ENCODE measurements around the gene ASAP3.
A peak's percentile ranks its signal among the peaks of the same experiment; 100 is the strongest.

Gene ASAP3

DNA sequence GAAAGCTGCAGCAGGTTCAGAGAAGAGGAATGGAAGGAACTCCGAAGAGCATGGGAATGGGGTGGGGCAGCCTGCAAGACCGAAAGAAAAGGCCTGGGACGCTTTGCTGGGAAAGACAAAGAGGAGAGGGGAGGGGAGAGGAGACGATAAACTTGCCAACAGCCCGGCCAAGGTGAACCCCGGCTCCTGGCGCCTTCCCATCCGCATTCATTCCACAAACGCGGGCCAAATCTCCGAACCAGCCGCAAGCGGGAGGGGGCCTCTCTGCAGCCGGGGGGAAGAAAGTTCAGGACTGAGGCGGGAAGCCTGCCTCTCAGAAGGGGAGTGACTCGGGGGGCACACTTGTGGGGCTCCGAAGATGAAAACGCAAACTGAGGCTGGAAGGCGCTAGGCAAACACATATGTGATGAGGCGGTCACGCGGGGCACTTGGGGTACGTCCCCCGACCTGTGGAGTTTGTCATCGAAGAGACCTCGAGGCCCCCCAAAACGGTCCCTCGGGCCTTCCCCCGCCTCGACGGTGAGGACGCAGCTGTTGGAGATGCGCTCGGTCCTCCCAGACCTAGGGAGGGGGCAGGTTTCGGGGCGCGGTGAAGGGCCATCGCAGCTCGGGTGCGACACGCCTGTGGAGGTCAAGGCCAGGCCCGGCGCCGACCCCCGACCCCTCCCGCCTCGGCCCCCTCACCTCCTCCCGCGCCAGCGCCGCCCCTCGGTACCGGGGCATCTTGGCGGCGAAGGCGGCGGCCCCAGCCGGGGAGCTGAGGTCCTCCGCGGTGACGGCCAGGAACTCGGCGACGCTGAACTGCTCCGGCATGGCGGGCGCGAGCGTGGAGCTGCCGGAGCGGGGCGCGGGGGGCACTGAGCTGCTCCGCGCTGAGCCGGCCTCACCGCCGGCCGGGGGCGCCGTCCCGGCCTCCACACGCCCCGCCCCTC, at the start of gene ASAP3:
ASAP3 (minus strand) TSS at position 859 of the 932 bp plus-strand sequence; CDS start at position 813, 46 bp downstream.
- no peaks in the 10 kb centered on the region for H3K27me3 ChIP-seq (ENCODE audit: control insufficient read depth in 1 of 2, insufficient read depth in 2 of 2, low read length in 2 of 2)
- H3K4me3 ChIP-seq (ENCODE audit: low read depth in 1 of 2, low read length in 2 of 2) = peak within 1 kb of the TSS; percentile 77 to 89
- peaks cover 16% of the 10 kb centered on the region for H3K4me1 ChIP-seq (ENCODE audit: insufficient read depth, low read length)
- peak within 1 kb of the TSS; percentile 11 for H3K9ac ChIP-seq (ENCODE audit: low read length)
- peak within 1 kb of the TSS; percentile 68 for H3K27ac ChIP-seq (ENCODE audit: low read depth, low read length)
- no peaks in the 10 kb centered on the region for H3K36me3 ChIP-seq (ENCODE audit: insufficient read depth, low read length)
- no peaks in the 10 kb centered on the region for H3K9me3 ChIP-seq (ENCODE audit: low read length)

DNA sequence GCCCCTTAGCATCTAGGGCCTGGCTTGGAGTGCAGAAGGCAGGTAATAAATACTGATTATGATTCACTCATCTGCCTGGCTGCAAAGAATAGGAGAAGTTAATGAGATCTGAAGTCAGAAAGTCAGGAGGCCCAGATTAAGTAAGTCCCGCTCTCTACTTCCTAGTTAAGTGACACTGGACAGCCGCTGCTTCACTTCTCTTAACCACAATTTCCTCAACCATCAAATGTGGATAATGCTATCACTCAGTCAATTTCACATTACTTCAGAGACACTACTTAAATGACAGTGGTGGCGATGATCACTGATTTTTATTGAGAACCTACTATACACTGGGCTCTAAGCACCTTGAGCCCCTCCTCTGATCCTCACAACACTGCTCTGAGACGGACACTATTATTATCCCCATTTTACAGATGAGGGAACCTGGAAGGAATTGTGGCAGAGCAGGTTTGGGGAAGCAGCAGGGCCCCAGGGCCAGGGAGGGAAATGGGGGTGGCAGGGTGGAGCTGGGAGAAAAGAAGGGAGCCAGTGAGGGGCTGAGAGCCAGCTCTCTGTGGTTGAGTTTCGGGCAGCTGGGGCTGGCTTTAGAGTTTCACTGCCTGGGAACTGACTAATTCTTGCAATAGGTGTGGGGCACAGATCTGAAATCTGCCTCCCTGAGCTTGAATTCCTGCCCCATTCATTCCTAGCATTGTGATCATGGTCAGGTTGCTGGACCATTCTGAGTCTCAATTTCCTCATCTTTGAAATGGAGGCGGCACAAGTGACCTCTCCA, 49.5 kb upstream of the ASAP3 start:
- Histone ChIP-seq H3K4me1 (ENCODE audit: insufficient read depth, low read length) (peaks cover 18% of the 10 kb centered on the region), H3K4me3 (ENCODE audit: low read depth in 1 of 2, low read length in 2 of 2) (no peak overlapping the region), H3K27ac (ENCODE audit: low read depth, low read length) (no peak overlapping the region), H3K27me3 (ENCODE audit: control insufficient read depth in 1 of 2, insufficient read depth in 2 of 2, low read length in 2 of 2) (peaks cover 0 to 15% of the 10 kb centered on the region in 2 donors), H3K36me3 (ENCODE audit: insufficient read depth, low read length) (no peaks in the 10 kb centered on the region), H3K9ac (ENCODE audit: low read length) (no peak overlapping the region), H3K9me3 (ENCODE audit: low read length) (no peaks in the 10 kb centered on the region)

GRCh38 chr1:23531562-23532094, 47.6 kb upstream of the ASAP3 start:
- Histone ChIP-seq H3K36me3 (ENCODE audit: insufficient read depth, low read length) (no peaks in the 10 kb centered on the region), H3K4me3 (ENCODE audit: low read depth in 1 of 2, low read length in 2 of 2) (peak overlapping the region; percentile 36 to 51), H3K9me3 (ENCODE audit: low read length) (no peaks in the 10 kb centered on the region), H3K27ac (ENCODE audit: low read depth, low read length) (peak overlapping the region; percentile 76), H3K4me1 (ENCODE audit: insufficient read depth, low read length) (peaks cover 18% of the 10 kb centered on the region), H3K27me3 (ENCODE audit: control insufficient read depth in 1 of 2, insufficient read depth in 2 of 2, low read length in 2 of 2) (peaks cover 0 to 21% of the 10 kb centered on the region in 2 donors), H3K9ac (ENCODE audit: low read length) (no peak overlapping the region)

DNA sequence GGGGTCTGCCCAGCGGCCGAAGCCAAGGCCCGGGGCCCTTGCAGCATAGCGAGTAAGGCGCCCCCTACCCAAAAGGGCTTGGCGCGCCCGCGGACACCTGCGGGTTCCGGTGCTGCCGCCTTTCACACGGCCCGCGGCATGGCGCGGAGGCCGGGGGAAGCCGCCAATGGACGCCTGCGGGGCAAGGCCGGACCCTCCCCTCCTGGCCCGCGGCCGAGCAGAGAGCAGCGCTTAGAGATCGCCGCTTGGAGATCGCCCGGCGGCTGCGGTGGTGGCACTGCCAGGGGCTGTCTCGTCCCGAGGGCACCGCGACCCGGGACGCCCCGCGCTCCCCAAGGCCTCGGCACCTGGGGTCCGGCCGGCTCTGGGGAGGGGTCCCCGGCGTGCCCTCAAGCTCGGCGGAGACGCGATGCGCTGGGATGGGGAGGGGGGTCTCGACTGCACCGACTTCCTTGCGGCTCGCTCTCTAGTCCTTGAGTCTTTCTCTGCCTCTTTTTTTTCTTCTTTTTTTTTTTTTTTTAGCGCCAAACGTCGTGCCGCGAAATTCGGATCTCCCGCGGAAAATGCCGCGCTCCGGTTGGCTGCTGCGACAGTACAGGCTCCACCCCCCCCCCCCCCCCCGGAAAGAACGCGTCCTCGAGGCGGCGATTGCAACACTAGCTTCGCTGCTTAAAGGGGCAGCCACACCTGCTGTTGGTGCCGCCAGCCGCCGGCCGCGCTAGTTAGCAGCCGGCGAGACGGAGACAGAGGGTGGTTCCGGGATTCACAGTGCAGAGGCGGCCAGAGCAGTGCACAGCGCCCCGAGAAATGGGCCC, 47.0 kb upstream of the ASAP3 start, which contains the start of gene E2F2:
E2F2 (minus strand) TSS at position 487 of the 815 bp plus-strand sequence; CDS start at position 47, 440 bp downstream.
- H3K4me3 ChIP-seq (ENCODE audit: low read depth in 1 of 2, low read length in 2 of 2) = peak within 1 kb of the TSS; percentile 51
- H3K27me3 ChIP-seq (ENCODE audit: control insufficient read depth in 1 of 2, insufficient read depth in 2 of 2, low read length in 2 of 2) = peaks cover 0 to 21% of the 10 kb centered on the region in 2 donors
- no peaks in the 10 kb centered on the region for H3K9me3 ChIP-seq (ENCODE audit: low read length)
- peak within 1 kb of the TSS; percentile 76 for H3K27ac ChIP-seq (ENCODE audit: low read depth, low read length)
- H3K4me1 ChIP-seq (ENCODE audit: insufficient read depth, low read length) = peaks cover 18% of the 10 kb centered on the region
- no peak within 1 kb of the TSS for H3K9ac ChIP-seq (ENCODE audit: low read length)
- H3K36me3 ChIP-seq (ENCODE audit: insufficient read depth, low read length) = no peaks in the 10 kb centered on the region

- Histone ChIP-seq H3K9me3 (ENCODE audit: low read length) (no peaks in the 10 kb centered on the region), H3K27me3 (ENCODE audit: control insufficient read depth in 1 of 2, insufficient read depth in 2 of 2, low read length in 2 of 2) (peaks cover 0 to 21% of the 10 kb centered on the region in 2 donors), H3K27ac (ENCODE audit: low read depth, low read length) (no peak overlapping the region), H3K36me3 (ENCODE audit: insufficient read depth, low read length) (no peaks in the 10 kb centered on the region), H3K4me1 (ENCODE audit: insufficient read depth, low read length) (peaks cover 18% of the 10 kb centered on the region), H3K4me3 (ENCODE audit: low read depth in 1 of 2, low read length in 2 of 2) (peak overlapping the region in 1 of 2 donors; percentile 44), H3K9ac (ENCODE audit: low read length) (no peak overlapping the region)
Observed at GRCh38 chr1:23530087-23530746, 46.2 kb upstream of the ASAP3 start.

DNA sequence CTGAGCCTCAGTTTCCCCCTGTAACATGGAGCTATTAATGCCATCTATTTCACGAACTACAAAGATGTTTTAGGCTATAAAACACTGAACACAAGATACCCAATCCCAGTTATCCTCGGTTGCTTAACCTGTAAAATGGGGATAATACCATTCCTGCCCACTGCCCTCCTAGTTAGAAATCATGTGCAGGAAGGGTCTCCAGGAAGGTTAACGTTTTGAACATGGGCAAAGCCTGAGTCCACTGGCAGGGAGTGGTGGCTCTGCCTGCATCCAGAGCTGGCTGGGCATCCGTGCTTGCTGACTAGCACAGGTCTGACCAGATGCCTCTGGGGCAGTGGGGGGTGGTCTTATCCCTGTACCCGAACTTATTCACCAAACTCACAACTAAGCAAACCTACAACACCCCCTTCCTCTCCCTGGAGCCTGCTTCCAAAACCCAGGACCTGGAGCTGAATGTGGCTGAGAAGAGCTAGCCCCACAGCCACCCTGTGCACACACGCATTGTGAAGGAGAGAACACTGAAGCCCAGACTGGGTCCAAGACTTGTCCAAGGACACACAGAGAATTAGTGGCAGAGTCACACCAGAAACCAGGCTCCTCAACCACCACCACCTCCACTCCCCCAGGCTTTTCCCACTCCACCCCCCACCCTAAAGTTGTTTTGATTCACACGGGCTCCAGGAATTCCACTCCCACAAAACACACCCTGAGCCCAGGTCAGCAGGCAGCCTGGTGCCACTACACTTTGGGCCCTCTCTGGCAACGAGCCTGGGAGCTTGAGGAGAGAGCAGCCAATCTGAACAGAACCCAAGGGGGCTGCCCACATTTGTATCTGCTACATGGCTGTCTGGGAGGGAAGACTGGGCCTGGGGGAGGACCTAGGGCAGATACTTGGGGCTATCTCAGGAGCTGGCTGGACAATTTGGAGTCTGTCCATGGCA, 45.4 kb upstream of the ASAP3 start:
- H3K9ac ChIP-seq (ENCODE audit: low read length) = no peak overlapping the region
- no peaks in the 10 kb centered on the region for H3K36me3 ChIP-seq (ENCODE audit: insufficient read depth, low read length)
- H3K4me1 ChIP-seq (ENCODE audit: insufficient read depth, low read length) = peaks cover 18% of the 10 kb centered on the region
- no peaks in the 10 kb centered on the region for H3K9me3 ChIP-seq (ENCODE audit: low read length)
- no peak overlapping the region for H3K4me3 ChIP-seq (ENCODE audit: low read depth in 1 of 2, low read length in 2 of 2)
- H3K27me3 ChIP-seq (ENCODE audit: control insufficient read depth in 1 of 2, insufficient read depth in 2 of 2, low read length in 2 of 2) = peaks cover 0 to 21% of the 10 kb centered on the region in 2 donors
- H3K27ac ChIP-seq (ENCODE audit: low read depth, low read length) = no peak overlapping the region

- peaks cover 18% of the 10 kb centered on the region for H3K4me1 ChIP-seq (ENCODE audit: insufficient read depth, low read length)
Observed at GRCh38 chr1:23528250-23528978, 44.4 kb upstream of the ASAP3 start.

GRCh38 chr1:23527900-23528249, 43.9 kb upstream of the ASAP3 start:
- peaks cover 18% of the 10 kb centered on the region for H3K4me1 ChIP-seq (ENCODE audit: insufficient read depth, low read length)
- no peak overlapping the region for H3K4me3 ChIP-seq (ENCODE audit: low read depth in 1 of 2, low read length in 2 of 2)
- H3K9ac ChIP-seq (ENCODE audit: low read length) = no peak overlapping the region
- no peaks in the 10 kb centered on the region for H3K36me3 ChIP-seq (ENCODE audit: insufficient read depth, low read length)
- H3K27me3 ChIP-seq (ENCODE audit: control insufficient read depth in 1 of 2, insufficient read depth in 2 of 2, low read length in 2 of 2) = peaks cover 0 to 21% of the 10 kb centered on the region in 2 donors
- no peaks in the 10 kb centered on the region for H3K9me3 ChIP-seq (ENCODE audit: low read length)
- no peak overlapping the region for H3K27ac ChIP-seq (ENCODE audit: low read depth, low read length)

More at GRCh38 chr1:23528250-23528978, 44.4 kb upstream of the ASAP3 start:
- peaks cover 0 to 21% of the 10 kb centered on the region in 2 donors for H3K27me3 ChIP-seq (ENCODE audit: control insufficient read depth in 1 of 2, insufficient read depth in 2 of 2, low read length in 2 of 2)
- H3K4me3 ChIP-seq (ENCODE audit: low read depth in 1 of 2, low read length in 2 of 2) = no peak overlapping the region
- no peaks in the 10 kb centered on the region for H3K36me3 ChIP-seq (ENCODE audit: insufficient read depth, low read length)
- no peaks in the 10 kb centered on the region for H3K9me3 ChIP-seq (ENCODE audit: low read length)
- H3K9ac ChIP-seq (ENCODE audit: low read length) = no peak overlapping the region
- H3K27ac ChIP-seq (ENCODE audit: low read depth, low read length) = no peak overlapping the region

DNA sequence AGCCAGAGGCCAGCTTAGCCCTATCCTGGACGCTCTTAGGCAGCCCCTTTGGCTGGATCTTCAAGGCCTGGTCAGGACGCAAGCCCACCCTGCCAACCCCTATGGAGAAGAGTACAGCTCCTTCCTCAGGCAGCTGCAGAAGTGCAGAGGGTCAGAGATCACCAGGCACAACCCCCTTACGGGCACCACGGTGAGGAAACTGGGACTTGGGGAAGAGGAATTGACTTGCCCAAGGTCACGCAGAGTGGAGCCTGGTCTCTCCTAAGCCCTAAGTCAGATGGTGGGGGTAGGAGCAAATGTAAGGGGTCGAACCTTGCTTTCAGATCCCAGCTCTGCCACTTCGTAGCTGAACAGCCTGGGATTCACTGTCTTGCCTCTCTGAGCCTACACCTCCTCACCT, 43.4 kb upstream of the ASAP3 start:
- Histone ChIP-seq H3K36me3 (ENCODE audit: insufficient read depth, low read length) (no peaks in the 10 kb centered on the region), H3K4me1 (ENCODE audit: insufficient read depth, low read length) (peaks cover 18% of the 10 kb centered on the region)

More for the DNA sequence above, 43.4 kb upstream of the ASAP3 start:
- Histone ChIP-seq H3K27ac (ENCODE audit: low read depth, low read length) (no peak overlapping the region), H3K27me3 (ENCODE audit: control insufficient read depth in 1 of 2, insufficient read depth in 2 of 2, low read length in 2 of 2) (peaks cover 0 to 21% of the 10 kb centered on the region in 2 donors), H3K9me3 (ENCODE audit: low read length) (no peaks in the 10 kb centered on the region), H3K9ac (ENCODE audit: low read length) (no peak overlapping the region), H3K4me3 (ENCODE audit: low read depth in 1 of 2, low read length in 2 of 2) (no peak overlapping the region)

All from muscle layer of colon (tissue), 2 donors.